Hepatocyte (in vitro differentiated cells): ENCODE measurements around the gene HS1BP3. TPM values are rescaled to one million over a fixed set of nuclear protein-coding genes. Genes with fewer than 3 reads are reported as not detected.

ENCODE experiments used
- DNase-seq: peaks from one replicate; pipeline ENCODE4 v3.0.0-alpha.2; 2016; ENCODE audit warnings: low spot score
- H2AFZ ChIP-seq: fragments of 200-600 bp; sonication (generic); 2 replicates; pipeline ENCODE4 v1.6.0; 2016; ENCODE audit warnings: antibody characterized with exemption, mild to moderate bottlenecking
- H3K27ac ChIP-seq: fragments of 200-600 bp; sonication (generic); 2 replicates; pipeline ENCODE4 v1.5.1; 2016; ENCODE audit warnings: mild to moderate bottlenecking
- H3K27me3 ChIP-seq: fragments of 200-600 bp; sonication (generic); 2 replicates; pipeline ENCODE4 v1.6.1; 2016
- H3K36me3 ChIP-seq: fragments of 200-600 bp; sonication (generic); replicated peaks from 2 replicates; pipeline ENCODE4 v1.5.1; 2016; ENCODE audit warnings: low read depth; ENCODE audit not compliant: insufficient read depth
- H3K4me1 ChIP-seq: fragments of 200-600 bp; sonication (generic); 2 replicates; pipeline ENCODE4 v1.5.1; 2016; ENCODE audit warnings: mild to moderate bottlenecking, moderate library complexity; ENCODE audit not compliant: insufficient read depth
- H3K4me2 ChIP-seq: fragments of 200-600 bp; sonication (generic); 2 replicates; pipeline ENCODE4 v1.6.0; 2016
- H3K4me3 ChIP-seq: fragments of 200-600 bp; sonication (generic); 2 replicates; pipeline ENCODE4 v1.5.1; 2016; ENCODE audit warnings: mild to moderate bottlenecking
- H3K79me2 ChIP-seq: fragments of 200-600 bp; sonication (generic); 2 replicates; pipeline ENCODE4 v1.6.0; 2017; ENCODE audit warnings: mild to moderate bottlenecking
- H3K9me2 ChIP-seq: fragments of 200-600 bp; sonication (generic); replicated peaks from 2 replicates; pipeline ENCODE4 v1.6.0; 2017; ENCODE audit warnings: mild to moderate bottlenecking; ENCODE audit not compliant: insufficient read depth
- H3K9me3 ChIP-seq: fragments of 200-600 bp; sonication (generic); 2 replicates; pipeline ENCODE4 v1.5.1; 2016; ENCODE audit warnings: low read depth, mild to moderate bottlenecking
- H4K20me1 ChIP-seq: fragments of 200-600 bp; sonication (generic); 2 replicates; pipeline ENCODE4 v1.6.0; 2016; ENCODE audit warnings: mild to moderate bottlenecking; ENCODE audit not compliant: insufficient read depth, poor library complexity, severe bottlenecking
- CTCF ChIP-seq: fragments of 200-600 bp; sonication (generic); IDR thresholded peaks from 2 replicates; pipeline ENCODE4 v1.5.1; 2016; ENCODE audit warnings: antibody characterized with exemption, mild to moderate bottlenecking; ENCODE audit not compliant: poor library complexity
- EZH2 ChIP-seq: fragments of 200-600 bp; sonication (generic); IDR thresholded peaks from 2 replicates; pipeline ENCODE4 v1.6.1; 2016; ENCODE audit warnings: antibody characterized with exemption, mild to moderate bottlenecking, borderline replicate concordance
- EZH2phosphoT487 ChIP-seq: fragments of 200-600 bp; sonication (generic); IDR thresholded peaks from one replicate; pipeline ENCODE4 v1.6.1; 2018; ENCODE audit warnings: antibody characterized with exemption, mild to moderate bottlenecking, low read depth, moderate library complexity; ENCODE audit not compliant: unreplicated experiment, severe bottlenecking
- WGBS: methylation state at CpG from one replicate; pipeline ENCODE4 v1.1.6; 2016; ENCODE audit warnings: low lambda C conversion rate; ENCODE audit errors: missing lambda C conversion rate; 5-methylcytosine and 5-hydroxymethylcytosine counted together
- polyA plus RNA-seq: library from polyadenylated mRNA; unstranded; fragments of >200 nt; fragmentation: Nextera tagmentation; extraction: Ambion mirVana; gene quantifications from 2 replicates; pipeline ENCODE4 v1.2.1, GENCODE V29; 2016
- total RNA-seq: library from RNA; depleted of rRNA; stranded (reverse); fragments of >200 nt; gene quantifications from 2 replicates; pipeline ENCODE4 v1.2.3, GENCODE V29; 2014

Gene HS1BP3
- total and polyA plus RNA-seq, 2 experiments from 2014 or later = 26.8 to 29.6 TPM

GRCh38 chr2:20599001-20599600, 51.8 kb downstream of the HS1BP3 start:
- Histone ChIP-seq H3K79me2 (no peaks in the 10 kb centered on the region), H3K36me3 (no peaks in the 10 kb centered on the region), H3K27ac (no peak overlapping the region), H4K20me1 (no peaks in the 10 kb centered on the region), H3K4me1 (peaks cover 53% of the 10 kb centered on the region), H3K27me3 (no peaks in the 10 kb centered on the region), H3K4me3 (no peak overlapping the region), H3K9me3 (no peaks in the 10 kb centered on the region), H3K9me2 (no peaks in the 10 kb centered on the region), H2AFZ (no peak overlapping the region), H3K4me2 (no peak overlapping the region)
- WGBS = 79% methylated on average over 12 of the region's 12 CpGs
- DNase-seq = no peak
- TF ChIP-seq EZH2 (no peak), EZH2phosphoT487 (no peak), CTCF (no peak)

- Histone ChIP-seq H3K9me2 (no peaks in the 10 kb centered on the region), H3K27me3 (no peaks in the 10 kb centered on the region), H3K36me3 (no peaks in the 10 kb centered on the region), H4K20me1 (no peaks in the 10 kb centered on the region), H3K79me2 (no peaks in the 10 kb centered on the region), H3K27ac (peak overlapping the region; percentile 88), H3K4me3 (no peak overlapping the region), H3K9me3 (no peaks in the 10 kb centered on the region), H3K4me1 (peaks cover 63% of the 10 kb centered on the region), H2AFZ (no peak overlapping the region), H3K4me2 (no peak overlapping the region)
- no peak for DNase-seq
- WGBS = 77% methylated on average over 6 of the region's 6 CpGs
- no peak for TF ChIP-seq EZH2phosphoT487
- TF ChIP-seq CTCF = no peak
- no peak for TF ChIP-seq EZH2
Measured at GRCh38 chr2:20597860-20598183, 53.1 kb downstream of the HS1BP3 start.

- WGBS = 68% methylated on average over 9 of the region's 9 CpGs
- peaks cover 68% of the 10 kb centered on the region for H3K4me1 ChIP-seq
- TF ChIP-seq EZH2 = no peak
- TF ChIP-seq EZH2phosphoT487 = no peak
- TF ChIP-seq CTCF = no peak
- no peaks in the 10 kb centered on the region for H4K20me1 ChIP-seq
- H3K4me2 ChIP-seq = no peak overlapping the region
- H3K36me3 ChIP-seq = no peaks in the 10 kb centered on the region
- peak overlapping the region; percentile 88 for H3K27ac ChIP-seq
- no peaks in the 10 kb centered on the region for H3K9me3 ChIP-seq
- no peak overlapping the region for H2AFZ ChIP-seq
- H3K27me3 ChIP-seq = no peaks in the 10 kb centered on the region
- H3K79me2 ChIP-seq = no peaks in the 10 kb centered on the region
- H3K9me2 ChIP-seq = no peaks in the 10 kb centered on the region
- H3K4me3 ChIP-seq = no peak overlapping the region
- DNase-seq = peak; percentile 64
Measured at GRCh38 chr2:20596973-20597859, 53.7 kb downstream of the HS1BP3 start.
